Measurements from ENCODE around the gene HDAC5.

The HDAC5 gene

DNA sequence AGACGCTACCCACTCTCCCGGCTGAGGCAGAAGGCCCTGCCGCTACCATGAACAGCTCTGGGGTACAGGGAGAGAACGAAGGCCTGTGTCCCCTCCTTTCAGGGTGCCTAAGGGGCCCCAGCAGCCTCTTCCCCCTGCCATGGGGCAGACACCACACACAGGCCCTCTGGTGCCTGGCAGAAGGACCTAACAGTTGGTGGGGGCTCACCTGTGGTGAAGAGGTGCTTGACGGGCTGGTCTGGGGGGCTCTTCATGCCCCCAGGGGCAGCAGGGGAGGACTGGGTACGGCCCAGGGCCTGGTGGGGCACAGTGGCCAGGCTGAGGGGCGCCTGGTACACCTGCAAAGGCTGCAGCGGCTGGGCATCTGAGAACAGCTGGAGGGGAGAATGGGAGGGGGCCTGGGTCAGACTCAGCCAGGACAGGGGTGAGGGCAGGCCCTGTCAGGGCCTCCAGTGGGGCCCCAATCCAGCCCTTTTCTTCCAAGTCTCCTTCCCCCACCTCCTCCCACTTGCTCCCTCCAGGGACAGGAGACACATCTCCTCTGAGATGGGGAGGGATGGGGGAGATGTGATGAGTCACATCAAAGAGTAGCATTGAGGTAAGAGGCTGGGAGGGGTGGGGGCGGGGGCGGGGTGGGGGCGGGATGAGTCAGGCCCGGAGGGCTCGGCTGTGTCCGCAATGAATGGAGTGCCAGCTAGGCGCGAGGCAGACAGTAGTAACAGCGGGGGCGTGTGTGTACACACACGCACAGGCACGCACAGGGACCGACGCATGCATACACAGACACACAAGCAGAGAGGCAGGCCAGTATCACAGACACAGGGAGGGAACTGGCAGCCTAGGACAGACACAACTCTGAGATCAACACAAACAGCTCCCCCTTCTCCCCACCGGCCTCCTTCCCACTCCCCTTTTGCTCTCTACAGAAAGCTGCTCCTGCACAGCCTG, 36.8 kb downstream of the HDAC5 start:
- DNase-seq (ENCODE audit: low read depth), result peak; percentile 30

DNA sequence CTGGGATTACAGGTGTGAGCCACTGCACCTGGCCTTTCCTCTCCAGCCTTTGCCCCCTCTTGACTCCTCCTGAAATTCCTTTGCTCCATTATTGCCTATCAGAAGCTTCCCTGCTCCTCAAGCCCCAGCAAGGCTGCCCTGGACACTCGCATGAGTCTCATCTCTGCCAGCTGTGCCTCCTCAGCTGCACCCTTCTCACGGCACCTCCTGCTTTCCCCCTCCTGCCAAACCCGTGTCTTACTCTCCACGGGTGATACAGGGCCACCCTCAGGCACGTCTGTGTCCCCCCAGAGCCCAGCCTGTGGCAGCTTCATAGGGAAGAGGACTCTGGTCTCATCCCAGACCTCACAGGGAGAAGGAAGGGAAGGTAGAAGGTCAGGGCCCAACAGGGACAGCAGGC, 37.5 kb downstream of the HDAC5 start:
- no peak for DNase-seq (ENCODE audit: low read depth)

DNA sequence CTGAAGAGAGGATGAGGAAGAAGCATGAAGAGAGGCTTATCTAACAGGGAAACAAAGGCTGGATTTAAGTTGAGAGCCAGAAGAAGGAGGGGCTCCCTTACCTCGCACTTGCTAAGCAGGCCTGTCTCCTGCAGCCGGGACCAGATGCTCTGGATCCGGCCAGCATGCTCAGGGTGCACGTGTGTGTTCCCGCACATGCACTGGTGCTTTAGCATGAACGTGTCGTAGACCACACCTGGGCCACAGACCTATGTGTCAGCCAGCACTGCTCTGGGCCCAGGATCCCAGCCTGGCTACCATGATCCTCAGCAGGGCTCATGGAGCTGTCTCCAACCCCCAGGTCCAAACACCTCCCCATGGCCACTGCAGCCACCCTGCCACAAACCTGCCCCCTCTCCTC, 38.5 kb downstream of the HDAC5 start:
- no peak for DNase-seq (ENCODE audit: low read depth)

DNA sequence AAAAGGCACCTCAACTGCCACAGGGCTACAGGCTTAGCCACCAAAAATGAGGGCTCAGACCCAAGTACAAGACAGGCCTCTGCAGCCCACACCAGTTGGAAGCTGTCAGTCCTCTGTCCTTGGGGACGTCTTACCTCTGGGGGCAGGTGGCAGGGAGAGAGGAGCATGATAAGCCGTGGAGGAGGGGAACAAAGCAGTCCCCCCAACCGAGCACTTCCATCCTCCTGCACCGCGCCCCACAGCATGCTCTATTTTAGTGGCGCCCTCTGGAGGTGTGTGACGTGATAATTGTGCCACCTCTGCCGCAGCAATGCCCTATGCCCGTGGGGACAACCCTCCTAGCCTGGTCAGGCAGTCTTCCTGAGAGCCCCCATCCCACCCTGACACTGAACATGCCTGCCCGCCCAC, 39.3 kb downstream of the HDAC5 start:
- no peak for DNase-seq (ENCODE audit: low read depth)

DNA sequence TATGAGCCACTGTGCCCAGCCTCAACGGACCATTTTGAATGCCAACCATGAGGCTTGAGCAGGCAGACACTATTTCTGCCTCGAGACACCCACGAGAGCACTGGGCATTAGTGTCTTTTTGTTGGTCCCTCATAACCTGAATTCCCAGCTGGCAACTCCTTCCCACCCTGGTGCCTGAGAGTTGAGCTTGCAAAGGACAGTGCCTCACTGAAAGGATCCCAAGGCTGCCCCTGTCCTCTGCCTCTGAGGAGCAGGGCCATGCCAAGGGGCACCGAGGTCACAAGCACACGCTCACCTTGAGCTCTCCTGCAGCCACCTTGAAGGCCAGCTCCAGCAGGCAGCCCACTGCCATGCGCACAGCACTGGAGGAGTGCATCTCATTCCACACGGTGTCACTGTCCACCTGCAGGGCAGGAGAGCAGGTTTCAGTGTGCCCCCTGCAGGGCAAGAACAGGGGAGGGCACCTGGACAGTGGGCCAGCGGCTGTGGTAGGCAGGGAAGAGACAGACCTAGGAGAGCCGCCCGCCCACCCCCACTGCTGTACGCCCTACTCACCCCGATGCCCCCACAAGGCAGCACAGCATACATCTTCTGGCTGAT, 40.1 kb downstream of the HDAC5 start:
- DNase-seq (ENCODE audit: low read depth), result no peak

DNA sequence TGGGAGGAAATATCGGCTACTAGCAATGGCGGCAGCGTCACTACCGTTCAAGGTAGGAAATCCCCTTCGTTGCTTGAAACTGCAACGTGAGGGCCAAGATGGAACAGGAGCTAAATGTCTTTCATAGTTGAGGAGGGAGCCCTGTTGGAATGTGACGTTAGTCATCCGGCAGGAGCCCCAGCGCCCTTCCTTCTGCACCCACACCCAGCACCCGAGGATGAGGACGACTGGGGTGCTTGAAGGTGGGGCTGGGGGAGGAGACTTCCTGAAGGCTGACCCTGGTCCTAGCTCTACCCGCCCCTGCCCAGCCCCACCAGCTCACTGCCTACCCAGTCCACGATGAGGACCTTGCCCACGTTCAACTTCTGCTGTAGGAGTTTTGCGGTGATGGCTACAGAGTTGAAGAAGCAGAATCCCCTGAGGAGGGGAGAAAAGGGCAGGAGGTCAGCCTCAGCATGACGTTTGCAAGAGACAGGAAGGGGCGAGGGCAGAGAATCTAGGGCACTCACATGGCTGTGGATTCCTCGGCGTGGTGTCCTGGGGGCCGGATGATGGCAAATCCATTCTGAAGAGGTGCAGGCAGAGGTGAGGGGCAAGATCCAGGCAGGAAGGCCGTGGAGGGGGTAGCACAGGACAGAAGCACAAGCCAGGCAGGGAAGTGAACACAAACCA, 41.0 kb downstream of the HDAC5 start:
- DNase-seq (ENCODE audit: low read depth), result no peak

DNA sequence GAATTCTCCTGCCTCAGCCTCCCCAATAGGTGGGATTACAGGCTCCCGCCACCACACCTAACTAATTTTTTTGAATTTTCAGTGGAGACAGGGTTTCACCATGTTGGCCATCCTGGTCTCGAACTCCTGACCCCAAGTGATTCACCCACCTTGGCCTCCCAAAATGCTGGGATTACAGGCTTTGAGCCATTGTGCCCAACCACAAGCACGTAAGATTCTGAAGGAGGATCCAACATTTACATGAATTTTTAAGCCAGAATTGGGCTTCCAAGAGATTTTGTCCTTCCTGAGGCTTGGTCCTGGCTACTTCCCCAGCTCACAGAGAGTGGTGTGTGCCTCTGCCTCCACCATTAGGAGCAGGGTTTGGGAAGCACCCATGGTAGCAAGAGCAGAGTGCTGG, 41.8 kb downstream of the HDAC5 start:
- DNase-seq (ENCODE audit: low read depth), result no peak

DNA sequence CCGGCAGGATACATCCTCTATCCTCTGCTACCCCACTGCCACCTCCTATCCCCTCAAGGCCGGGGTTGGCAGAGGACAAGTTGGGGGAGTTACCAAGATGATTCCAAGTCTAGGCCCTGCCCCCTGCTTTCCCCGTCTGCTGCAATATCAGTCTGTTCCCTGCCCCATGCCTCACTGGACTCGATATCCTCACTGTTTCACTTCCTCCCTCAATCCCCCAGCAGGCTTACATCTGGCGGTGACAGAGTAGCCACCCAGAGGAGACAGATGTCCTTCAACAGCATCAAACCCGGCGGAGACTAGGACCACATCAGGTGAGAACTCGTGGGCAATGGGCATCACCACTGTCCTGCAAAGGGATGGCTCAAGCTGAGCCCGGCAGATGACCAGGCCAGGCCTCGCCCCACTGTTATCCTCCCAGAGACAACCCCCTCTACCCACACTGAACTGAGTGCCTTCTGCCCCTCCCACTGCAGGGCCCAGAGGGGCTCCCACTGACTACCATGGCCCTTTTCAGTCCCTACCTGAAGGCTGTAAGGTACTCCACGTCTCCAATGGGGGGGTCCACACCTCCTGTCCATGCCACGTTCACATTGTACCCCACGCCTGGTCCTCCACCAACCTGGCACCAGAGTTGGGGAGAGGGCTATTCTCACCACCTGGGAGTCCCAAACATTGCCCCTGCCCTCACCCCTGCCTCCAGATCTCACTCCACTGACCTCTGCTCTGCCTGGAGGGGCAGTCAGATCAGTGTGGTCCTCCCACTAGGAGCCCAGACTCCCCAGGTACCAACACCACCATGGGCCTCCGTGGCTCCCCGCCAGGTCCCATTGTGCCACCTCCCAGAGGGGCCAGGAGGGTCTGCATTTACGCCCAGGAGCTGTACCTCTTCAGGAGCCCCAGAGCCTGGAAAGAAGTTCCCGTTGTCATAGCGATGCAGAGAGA, 43.3 kb downstream of the HDAC5 start:
- no peak for DNase-seq (ENCODE audit: low read depth)

DNA sequence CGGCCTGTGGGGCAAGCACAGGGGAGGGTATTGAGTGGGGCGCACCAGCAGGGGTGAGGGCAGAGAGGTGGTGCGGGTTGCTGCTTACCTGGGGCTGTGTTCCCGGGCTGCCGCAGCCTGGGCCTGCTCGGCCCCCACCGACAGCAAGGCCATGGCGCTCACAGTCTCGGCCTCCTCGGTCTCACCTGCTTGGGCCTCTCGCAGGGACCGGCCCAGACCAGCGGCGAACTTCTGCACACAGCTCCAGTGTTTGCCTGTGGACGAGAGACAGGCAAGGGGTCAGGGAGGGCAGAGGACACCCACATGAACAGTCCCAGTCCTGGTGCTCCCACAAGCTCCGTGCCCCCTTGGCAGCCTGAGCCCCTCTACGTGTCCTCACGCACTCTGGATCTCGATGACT, 45.0 kb downstream of the HDAC5 start:
- DNase-seq (ENCODE audit: low read depth), result no peak

DNA sequence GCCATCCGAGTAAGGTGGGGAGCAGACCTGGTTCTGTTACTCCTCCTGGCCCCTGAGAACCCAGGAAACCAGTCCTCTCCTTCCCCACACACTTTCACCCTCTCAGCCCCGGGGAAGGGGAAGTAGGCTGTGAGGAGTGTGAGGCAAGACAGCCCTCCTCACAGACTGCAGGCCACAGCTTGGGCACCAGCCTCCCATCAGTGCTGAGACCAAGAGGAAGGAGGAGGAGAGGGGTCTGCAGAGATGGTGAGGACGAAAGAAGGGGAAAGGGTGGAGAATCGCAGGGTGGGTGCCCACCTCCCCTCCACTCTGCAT, 45.9 kb downstream of the HDAC5 start:
- no peak for DNase-seq (ENCODE audit: low read depth)

DNA sequence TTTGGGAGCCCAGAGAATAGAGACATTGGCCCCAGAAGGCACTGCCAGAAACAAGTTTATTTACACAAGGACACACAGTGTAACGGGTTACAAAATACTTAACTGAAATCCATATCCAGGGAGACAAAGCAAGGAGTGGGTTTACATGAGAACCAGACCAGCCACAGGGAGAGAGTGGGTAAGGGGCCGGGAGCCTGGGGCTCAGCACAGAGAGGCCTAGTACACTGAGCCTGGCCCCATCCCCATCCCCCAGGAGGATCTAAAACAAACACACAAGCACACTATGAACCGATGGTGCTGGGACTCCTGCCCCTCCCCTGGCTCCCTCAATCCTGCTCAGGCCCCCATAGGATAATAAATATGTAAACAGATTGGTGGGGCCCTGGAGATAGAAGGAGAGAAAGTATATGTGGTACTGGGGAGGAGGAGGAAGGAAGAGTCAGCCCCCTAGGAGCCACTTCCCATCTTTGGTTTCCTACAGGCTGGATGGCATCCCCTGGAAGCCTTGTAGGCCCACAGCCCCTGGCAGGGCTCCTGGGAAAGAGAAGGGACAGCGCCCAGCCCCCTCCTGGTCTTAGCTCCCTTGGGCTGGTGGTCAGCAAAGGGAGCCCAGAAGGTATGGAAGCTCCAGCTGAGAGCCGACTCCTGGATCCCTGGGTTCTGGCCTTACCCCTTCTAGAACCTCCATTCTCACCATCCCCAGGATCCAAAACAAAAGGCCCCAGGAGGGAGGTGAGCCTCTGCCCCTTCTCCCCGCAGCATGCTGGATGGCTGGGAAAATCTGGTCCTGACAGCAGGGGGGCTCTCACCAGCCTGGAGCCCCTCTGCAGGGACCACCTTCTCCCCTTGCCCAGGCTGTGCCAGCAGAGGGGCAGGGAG, 46.5 kb downstream of the HDAC5 start:
- no peak for DNase-seq (ENCODE audit: low read depth)

DNA sequence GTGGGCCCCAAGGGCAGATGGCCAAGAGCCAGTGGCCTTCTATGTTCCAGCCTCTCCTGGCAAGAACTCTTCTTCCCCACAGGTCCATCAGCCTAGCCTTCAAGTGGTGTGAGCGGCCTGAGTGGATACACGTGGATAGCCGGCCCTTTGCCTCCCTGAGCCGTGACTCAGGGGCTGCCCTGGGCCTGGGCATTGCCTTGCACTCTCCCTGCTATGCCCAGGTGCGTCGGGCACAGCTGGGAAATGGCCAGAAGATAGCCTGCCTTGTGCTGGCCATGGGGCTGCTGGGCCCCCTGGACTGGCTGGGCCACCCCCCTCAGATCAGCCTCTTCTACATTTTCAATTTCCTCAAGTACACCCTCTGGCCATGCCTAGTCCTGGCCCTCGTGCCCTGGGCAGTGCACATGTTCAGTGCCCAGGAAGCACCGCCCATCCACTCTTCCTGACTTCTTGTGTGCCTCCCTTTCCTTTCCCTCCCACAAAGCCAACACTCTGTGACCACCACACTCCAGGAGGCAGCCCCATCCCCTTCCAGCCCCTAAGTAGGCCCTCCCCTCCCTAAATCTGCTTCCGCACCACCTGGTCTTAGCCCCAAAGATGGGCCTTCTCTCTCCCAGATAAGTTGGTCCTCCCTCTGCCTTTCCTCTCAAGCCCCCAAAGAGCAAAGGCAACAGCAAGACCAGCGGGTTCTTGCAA, 47.7 kb downstream of the HDAC5 start:
- no peak for DNase-seq (ENCODE audit: low read depth)

DNA sequence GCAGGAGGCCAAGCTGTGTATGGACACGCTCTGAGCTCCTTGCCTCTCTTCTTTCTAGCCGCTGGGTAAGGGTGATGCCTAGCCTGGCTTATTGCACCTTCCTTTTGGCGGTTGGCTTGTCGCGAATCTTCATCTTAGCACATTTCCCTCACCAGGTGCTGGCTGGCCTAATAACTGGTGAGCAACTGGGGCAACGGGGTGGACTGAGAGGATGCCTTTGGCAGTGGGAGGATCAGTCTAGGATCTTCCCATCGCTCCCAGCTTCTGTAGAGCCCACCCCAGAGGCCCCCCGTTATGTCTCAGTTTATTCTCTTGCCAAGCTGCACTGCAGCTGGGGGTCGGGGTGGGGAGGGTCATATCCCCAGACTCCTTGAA, 48.5 kb downstream of the HDAC5 start:
- no peak for DNase-seq (ENCODE audit: low read depth)

DNA sequence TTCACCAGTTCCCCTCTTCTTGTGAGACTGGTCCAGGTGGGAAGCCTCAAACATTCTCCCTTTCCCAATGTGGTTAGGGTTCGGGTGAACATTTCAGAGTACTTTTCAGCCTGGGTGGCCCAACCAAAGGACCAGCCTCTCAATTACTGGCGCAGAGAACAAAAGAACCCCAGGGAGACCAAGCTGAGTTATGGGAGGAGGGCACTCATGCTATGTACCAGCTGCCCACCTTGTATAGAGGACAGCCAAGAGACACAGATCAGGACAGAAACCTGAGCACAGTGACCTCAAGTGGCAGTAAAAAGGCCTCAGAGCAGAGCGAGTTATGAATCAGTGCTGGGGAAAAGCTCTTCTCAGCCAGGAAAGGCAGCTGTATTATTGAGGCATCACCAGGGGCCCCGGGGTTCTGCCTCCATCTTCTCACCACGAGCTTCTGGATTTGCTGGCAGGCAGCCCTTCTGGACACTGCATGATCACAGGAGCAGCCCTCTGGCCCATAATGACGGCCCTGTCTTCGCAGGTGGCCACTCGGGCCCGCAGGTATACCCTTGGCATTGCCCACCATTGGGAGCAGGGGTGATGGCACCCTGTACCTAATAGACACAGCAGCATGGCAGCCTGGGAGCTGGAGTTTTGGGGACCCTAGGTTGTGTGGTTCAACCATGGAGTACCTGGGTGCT, 49.1 kb downstream of the HDAC5 start:
- no peak for DNase-seq (ENCODE audit: low read depth)

DNA sequence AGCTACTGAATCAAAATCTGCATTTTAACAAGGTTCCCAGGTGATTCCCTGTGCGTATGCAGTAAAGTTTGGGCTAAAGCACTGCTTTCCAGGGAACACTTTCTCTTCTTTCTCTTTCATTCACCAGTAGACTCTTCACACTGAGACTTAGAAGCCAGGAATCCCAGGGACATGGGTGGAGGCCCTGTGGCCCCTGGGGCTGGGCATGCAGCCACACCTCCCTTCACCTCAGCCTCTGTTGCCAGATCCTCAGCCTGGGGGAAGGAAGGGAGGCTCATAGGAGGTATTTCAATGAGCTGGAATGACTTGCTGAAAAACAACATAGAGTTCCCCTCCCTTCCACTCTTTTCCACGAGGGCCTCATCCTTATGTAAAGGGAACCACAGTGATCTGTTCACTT, 51.7 kb downstream of the HDAC5 start:
- DNase-seq (ENCODE audit: low read depth), result no peak

DNA sequence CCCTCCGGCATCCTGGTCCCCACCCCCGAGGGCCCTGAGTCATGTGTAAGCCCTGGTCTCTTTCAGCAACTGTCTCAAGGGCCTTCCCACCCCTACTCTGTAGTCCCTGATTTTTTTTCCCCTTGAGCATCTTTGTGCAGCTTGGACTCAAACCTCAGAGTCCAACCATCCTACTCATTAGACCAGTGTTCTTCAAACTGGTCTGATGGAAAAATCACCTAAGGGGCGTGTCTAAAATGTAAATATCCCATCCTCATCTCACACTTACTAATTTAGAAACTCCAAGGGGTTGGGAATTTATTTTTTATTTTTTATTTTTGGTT, 52.3 kb downstream of the HDAC5 start:
- no peak for DNase-seq (ENCODE audit: low read depth)

DNA sequence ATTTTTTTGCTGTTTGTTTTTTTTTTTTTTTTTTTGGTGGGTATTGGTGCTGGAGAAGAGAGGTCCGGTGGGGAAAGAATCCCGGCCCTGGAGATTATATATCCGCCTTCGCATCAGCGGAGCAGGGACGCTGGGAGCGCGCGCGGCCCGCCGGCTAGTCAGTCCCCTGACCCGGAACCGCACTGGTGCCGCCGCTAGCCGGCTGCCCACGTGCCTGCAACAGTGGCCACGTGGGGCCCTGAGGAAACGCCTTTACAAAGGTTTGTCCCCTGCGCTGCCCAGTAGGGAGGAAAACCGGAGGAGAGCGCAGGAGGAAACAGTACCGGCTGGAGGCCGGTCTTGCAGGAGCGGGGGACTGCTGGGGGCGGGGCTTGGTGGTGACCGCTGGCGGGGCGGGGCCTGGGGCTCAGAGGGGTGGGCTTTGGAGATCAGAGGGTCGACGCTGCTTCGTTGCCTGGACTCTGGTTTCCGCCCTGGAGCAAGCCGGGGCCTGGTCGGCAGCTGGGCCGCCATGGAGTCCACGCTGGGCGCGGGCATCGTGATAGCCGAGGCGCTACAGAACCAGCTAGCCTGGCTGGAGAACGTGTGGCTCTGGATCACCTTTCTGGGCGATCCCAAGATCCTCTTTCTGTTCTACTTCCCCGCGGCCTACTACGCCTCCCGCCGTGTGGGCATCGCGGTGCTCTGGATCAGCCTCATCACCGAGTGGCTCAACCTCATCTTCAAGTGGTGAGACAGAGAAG, 52.8 kb downstream of the HDAC5 start, which contains the start of gene G6PC3:
G6PC3 (plus strand) TSS at position 281 of the 743 bp plus-strand sequence; CDS start at position 512, 231 bp downstream.
- DNase-seq (ENCODE audit: low read depth), result peak; percentile 64

DNA sequence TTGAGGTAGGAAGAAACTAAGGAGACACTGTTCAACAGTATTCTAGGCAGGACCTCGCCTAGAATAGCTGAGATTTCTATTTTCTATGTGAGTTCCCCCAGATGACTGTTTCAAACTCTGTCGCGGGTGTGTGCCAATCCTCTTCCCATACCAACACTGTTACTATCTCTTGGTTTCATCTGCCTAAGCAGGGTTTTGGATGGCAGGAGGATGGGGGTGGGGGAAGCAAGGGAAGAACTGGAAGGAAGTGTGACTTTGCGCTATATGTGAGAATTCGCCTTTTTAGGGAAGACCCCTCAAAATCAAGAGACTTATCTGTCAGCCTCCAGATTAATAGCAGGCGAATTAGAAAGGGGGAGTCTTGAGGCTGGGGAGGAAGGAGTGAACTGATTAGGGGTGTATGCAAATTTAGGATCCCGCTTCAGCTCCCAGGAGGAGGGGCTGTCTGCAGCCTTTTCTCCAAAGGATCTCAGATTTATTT, 53.4 kb downstream of the HDAC5 start:
- DNase-seq (ENCODE audit: low read depth), result no peak

DNA sequence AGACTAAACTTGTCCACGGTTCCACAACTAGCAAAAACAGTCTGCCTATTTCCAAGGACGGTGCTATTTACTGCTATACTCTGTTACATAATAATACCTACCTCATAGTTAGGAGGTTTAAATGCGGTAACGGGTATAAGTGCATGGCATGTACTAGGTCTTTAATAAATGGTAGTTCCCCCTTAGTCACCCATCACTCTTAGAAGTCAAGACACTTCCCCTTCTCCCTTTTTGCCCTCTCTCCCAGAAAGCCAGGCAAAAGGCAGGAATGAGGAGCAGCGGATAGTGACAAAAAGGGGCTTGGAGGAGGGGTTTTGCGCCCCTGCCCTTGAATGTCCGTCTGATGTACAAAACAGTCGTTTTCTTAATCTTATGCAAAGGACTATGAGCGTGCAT, 55.9 kb downstream of the HDAC5 start:
- no peak for DNase-seq (ENCODE audit: low read depth)

All from activated T-cell treated with anti-CD3 and anti-CD28 coated beads for 1 hour (primary cell).